SU-DHL-6 (cell line): ENCODE data around the gene DDN.

Source experiments
- CTCF ChIP-seq: fragments of 200-600 bp; sonication (generic); IDR thresholded peaks from one replicate; pipeline ENCODE4 v1.5.1; 2017; ENCODE audit warnings: antibody characterized with exemption, mild to moderate bottlenecking, low read length, moderate library complexity; ENCODE audit not compliant: insufficient read depth, poor library complexity, severe bottlenecking
- EZH2phosphoT487 ChIP-seq: fragments of 200-600 bp; sonication (generic), shearing (Covaris generic); conservative IDR thresholded peaks from 2 replicates; pipeline ENCODE4 v1.6.1; 2018; ENCODE audit warnings: mild to moderate bottlenecking, antibody characterized with exemption, low read length, moderate library complexity, mixed read lengths

GRCh38 chr12:49041036-49041880, 42.1 kb upstream of the DDN start:
- TF ChIP-seq CTCF (no peak), EZH2phosphoT487 (no peak)
